Measurements from ENCODE around the gene NCDN. TPM values are rescaled to one million over a fixed set of nuclear protein-coding genes. Genes with fewer than 3 reads are reported as not detected.

Gene NCDN
- total RNA-seq, 4 donors from 2014 or later: 22.4 to 40.4 (median 29.2) TPM

DNA sequence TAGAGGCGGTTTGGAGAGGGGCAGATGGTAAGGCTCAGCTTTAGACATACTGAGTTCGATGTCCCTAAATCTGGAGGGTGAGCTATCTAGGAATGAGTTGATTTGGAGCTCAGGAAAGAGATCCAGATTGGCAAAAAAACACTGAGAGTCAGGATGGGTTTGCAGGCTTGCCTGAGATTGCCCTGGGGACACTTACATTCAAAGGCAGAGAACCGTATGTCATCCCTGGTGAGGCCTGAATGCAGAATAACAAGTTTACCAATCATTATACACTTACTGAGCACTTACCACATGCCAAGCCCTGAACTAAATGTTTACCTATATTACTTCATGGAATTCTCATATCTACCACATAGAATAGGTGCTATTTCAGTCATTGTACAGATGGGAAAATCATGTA, 43.0 kb downstream of the NCDN start:
- intact Hi-C loops (cut with DNase I): no loop called here

DNA sequence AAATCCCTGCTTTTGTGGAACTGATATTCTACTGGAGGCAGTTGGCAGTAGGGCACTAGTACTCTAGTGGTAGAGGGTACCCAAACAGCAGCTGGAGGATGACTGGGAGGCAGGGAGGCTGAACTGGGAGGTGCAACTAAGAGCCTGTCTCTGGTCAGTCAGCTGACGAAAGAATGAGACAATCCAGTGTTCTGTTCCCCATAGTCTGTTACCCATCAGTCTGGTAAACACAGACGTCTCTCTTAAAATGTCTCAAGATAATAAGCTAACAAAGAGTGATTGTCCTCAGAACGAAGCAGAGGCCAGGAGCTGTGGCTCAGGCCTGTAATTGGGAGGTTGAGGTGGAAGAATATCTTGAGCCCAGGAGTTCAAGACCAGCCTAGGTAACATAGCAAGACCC, 45.9 kb downstream of the NCDN start:
- H3K36me3 ChIP-seq: peaks cover 46 to 95% (median 78%) of the 10 kb centered on the region in 4 donors
- TF ChIP-seq POLR2AphosphoS5 (IDR thresholded peaks at IDR 0.05) (no peak), EP300 (IDR thresholded peaks at IDR 0.05) (no peak), POLR2A (IDR thresholded peaks at IDR 0.05; ENCODE audit: low read depth) (no peak)
- TF ChIP-seq, protein P1, sequence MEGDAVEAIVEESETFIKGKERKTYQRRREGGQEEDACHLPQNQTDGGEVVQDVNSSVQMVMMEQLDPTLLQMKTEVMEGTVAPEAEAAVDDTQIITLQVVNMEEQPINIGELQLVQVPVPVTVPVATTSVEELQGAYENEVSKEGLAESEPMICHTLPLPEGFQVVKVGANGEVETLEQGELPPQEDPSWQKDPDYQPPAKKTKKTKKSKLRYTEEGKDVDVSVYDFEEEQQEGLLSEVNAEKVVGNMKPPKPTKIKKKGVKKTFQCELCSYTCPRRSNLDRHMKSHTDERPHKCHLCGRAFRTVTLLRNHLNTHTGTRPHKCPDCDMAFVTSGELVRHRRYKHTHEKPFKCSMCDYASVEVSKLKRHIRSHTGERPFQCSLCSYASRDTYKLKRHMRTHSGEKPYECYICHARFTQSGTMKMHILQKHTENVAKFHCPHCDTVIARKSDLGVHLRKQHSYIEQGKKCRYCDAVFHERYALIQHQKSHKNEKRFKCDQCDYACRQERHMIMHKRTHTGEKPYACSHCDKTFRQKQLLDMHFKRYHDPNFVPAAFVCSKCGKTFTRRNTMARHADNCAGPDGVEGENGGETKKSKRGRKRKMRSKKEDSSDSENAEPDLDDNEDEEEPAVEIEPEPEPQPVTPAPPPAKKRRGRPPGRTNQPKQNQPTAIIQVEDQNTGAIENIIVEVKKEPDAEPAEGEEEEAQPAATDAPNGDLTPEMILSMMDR (IDR thresholded peaks at IDR 0.05): no peak
- H3K4me3 ChIP-seq: no peak overlapping the region
- no peak for DNase-seq (ENCODE audit: extremely low spot score)
- 59% methylated on average over 3 of the region's 3 CpGs for WGBS
- no peaks in the 10 kb centered on the region for H3K4me1 ChIP-seq
- H3K27ac ChIP-seq (replicated peaks in 1 of 4): no peak overlapping the region
- intact Hi-C loops (cut with DNase I): no loop called here
- no peaks in the 10 kb centered on the region for H3K27me3 ChIP-seq
- no peaks in the 10 kb centered on the region for H3K9me3 ChIP-seq

More for the DNA sequence above, 43.0 kb downstream of the NCDN start:
- no peaks in the 10 kb centered on the region for H3K9me3 ChIP-seq
- no peaks in the 10 kb centered on the region for H3K27me3 ChIP-seq
- H3K4me3 ChIP-seq: no peak overlapping the region
- H3K4me1 ChIP-seq: no peaks in the 10 kb centered on the region
- TF ChIP-seq, protein P1 (IDR thresholded peaks at IDR 0.05): no peak
- TF ChIP-seq EP300 (IDR thresholded peaks at IDR 0.05) (no peak), POLR2A (IDR thresholded peaks at IDR 0.05; ENCODE audit: low read depth) (no peak), POLR2AphosphoS5 (IDR thresholded peaks at IDR 0.05) (no peak)
- H3K36me3 ChIP-seq: peaks cover 31 to 75% (median 55%) of the 10 kb centered on the region in 4 donors
- H3K27ac ChIP-seq (replicated peaks in 1 of 4): no peak overlapping the region
- no peak for DNase-seq (ENCODE audit: extremely low spot score)
- 92% methylated on average over 3 of the region's 3 CpGs for WGBS

DNA sequence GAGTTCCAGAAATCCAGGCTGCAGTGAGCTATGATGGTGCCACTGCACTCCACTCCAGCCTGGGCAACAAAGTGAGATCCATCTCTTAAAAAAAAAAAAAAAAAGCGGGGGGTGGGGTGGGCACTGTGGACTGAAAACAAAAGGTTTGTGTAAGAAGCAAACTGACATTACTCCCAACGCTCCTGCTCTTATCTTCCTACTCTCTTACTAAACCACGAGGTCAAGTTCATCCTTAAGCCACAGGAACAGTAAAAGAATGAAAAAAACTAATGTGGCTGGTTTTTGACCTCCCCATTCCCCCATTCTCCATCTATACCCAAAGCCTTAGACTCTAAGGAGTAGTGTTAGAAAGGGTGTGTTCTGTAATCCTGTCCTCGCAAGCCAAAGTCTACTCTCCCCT, 46.3 kb downstream of the NCDN start:
- 90% methylated on average over 4 of the region's 4 CpGs for WGBS
- Histone ChIP-seq H3K27me3 (no peaks in the 10 kb centered on the region), H3K27ac (replicated peaks in 1 of 4) (no peak overlapping the region), H3K36me3 (peaks cover 50 to 97% (median 82%) of the 10 kb centered on the region in 4 donors), H3K4me1 (no peaks in the 10 kb centered on the region), H3K4me3 (no peak overlapping the region), H3K9me3 (no peaks in the 10 kb centered on the region)
- DNase-seq (ENCODE audit: extremely low spot score): no peak
- intact Hi-C loops (cut with DNase I): no loop called here
- TF ChIP-seq, protein P1 (IDR thresholded peaks at IDR 0.05): no peak
- TF ChIP-seq EP300 (IDR thresholded peaks at IDR 0.05): no peak

DNA sequence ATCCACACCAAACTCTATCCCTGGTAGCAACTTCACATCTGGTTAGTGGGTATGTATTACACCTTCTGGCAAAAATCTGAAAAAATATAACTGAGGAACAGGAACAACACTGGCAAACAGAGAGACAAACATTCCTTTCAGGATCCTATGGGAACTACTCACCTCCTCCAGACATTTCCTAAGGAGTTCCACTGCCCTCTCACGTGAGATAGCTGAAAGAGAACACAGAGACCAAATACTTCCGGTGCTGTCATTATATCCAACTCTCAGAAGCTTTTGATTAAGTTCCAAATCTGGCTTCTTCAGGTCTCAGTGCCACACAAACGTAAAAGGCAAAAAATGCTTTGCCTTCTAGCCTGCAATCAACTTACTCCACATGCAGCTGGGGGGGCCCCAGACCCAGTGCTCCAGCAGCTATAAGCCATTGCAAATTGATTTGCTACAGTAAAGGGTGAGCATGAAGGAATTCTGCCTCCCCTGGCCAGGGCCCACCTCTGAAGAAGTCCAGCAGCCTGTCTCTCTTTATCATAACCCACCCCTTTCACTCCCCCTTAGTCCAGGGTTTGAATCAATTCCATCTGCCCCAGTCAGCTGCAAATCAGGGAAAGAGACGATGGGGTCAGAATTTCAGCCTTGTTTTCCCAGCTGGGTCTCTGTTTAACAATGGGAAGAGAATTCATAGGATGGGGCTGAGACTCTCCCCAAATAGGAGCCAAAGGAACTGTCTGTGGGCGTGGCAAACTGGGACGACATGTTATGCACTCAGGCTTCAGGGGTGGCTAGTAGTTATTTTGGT, 47.7 kb downstream of the NCDN start:
- no peak overlapping the region for H3K4me3 ChIP-seq
- H3K27ac ChIP-seq (replicated peaks in 1 of 4): no peak overlapping the region
- H3K4me1 ChIP-seq: no peaks in the 10 kb centered on the region
- intact Hi-C loops (cut with DNase I): no loop called here
- peaks cover 56 to 97% (median 87%) of the 10 kb centered on the region in 4 donors for H3K36me3 ChIP-seq
- no peak for TF ChIP-seq POLR2A (IDR thresholded peaks at IDR 0.05; ENCODE audit: low read depth)
- no peak for TF ChIP-seq POLR2AphosphoS5 (IDR thresholded peaks at IDR 0.05)
- TF ChIP-seq, protein P1 (IDR thresholded peaks at IDR 0.05): no peak
- TF ChIP-seq EP300 (IDR thresholded peaks at IDR 0.05): no peak
- no peaks in the 10 kb centered on the region for H3K27me3 ChIP-seq
- WGBS: 70% methylated on average over 6 of the region's 6 CpGs
- DNase-seq (ENCODE audit: extremely low spot score): peak; percentile 50
- H3K9me3 ChIP-seq: no peaks in the 10 kb centered on the region

DNA sequence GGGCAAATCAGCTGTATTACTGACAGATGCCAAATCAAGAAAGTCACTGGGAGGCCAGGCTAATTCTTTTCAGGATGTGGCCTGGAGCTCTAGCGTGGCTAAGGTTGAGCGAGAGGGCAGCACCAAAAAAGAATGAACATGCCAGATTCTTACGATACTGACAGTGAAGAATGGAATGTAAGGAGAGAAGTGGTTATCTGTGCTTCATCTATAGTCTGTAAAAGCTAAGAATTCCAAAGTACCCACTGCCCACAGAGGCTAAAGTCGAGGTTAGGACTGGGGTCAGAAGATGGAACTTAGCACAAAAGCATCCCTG, 48.2 kb downstream of the NCDN start:
- H3K27me3 ChIP-seq: no peaks in the 10 kb centered on the region
- no peak overlapping the region for H3K27ac ChIP-seq (replicated peaks in 1 of 4)
- 77% methylated on average over 4 of the region's 4 CpGs for WGBS
- H3K4me1 ChIP-seq: no peaks in the 10 kb centered on the region
- peaks cover 56 to 96% (median 87%) of the 10 kb centered on the region in 4 donors for H3K36me3 ChIP-seq
- H3K4me3 ChIP-seq: no peak overlapping the region
- no peaks in the 10 kb centered on the region for H3K9me3 ChIP-seq
- no peak for DNase-seq (ENCODE audit: extremely low spot score)
- TF ChIP-seq POLR2AphosphoS5 (IDR thresholded peaks at IDR 0.05): no peak
- TF ChIP-seq POLR2A (IDR thresholded peaks at IDR 0.05; ENCODE audit: low read depth): no peak
- TF ChIP-seq, protein P1 (IDR thresholded peaks at IDR 0.05): no peak
- no peak for TF ChIP-seq EP300 (IDR thresholded peaks at IDR 0.05)
- intact Hi-C loops (cut with DNase I): no loop called here
